Osteoblast (primary cell): ENCODE data around the gene NUBPL. TPM values are rescaled to one million over a fixed set of nuclear protein-coding genes. Genes with fewer than 3 reads are reported as not detected.

Experiments used
- DNase-seq: peaks from one replicate; pipeline ENCODE4 v3.0.0; 2011; ENCODE audit warnings: low spot score, mixed read lengths; ENCODE audit not compliant: insufficient read length; ENCODE audit errors: missing footprints
- H2AFZ ChIP-seq: 2 replicates; pipeline ENCODE4 v1.6.0; 2011; ENCODE audit warnings: mild to moderate bottlenecking, low read length
- H3K27ac ChIP-seq: 2 replicates; pipeline ENCODE4 v1.5.1; 2011; ENCODE audit warnings: mild to moderate bottlenecking, low read depth, low read length, moderate library complexity
- H3K27me3 ChIP-seq: 2 replicates; pipeline ENCODE4 v1.6.0; 2012; ENCODE audit warnings: mild to moderate bottlenecking, control low read depth, inconsistent platforms, low read length, moderate library complexity; ENCODE audit not compliant: insufficient read depth
- H3K36me3 ChIP-seq: 2 replicates; pipeline ENCODE4 v1.5.1; 2011; ENCODE audit warnings: mild to moderate bottlenecking, low read length, control low read depth, moderate library complexity; ENCODE audit not compliant: insufficient read depth
- H3K4me1 ChIP-seq: 2 replicates; pipeline ENCODE4 v1.5.1; 2011; ENCODE audit warnings: mild to moderate bottlenecking, low read length, control low read depth, moderate library complexity; ENCODE audit not compliant: insufficient read depth
- H3K4me2 ChIP-seq: 2 replicates; pipeline ENCODE4 v1.6.0; 2011; ENCODE audit warnings: mild to moderate bottlenecking, low read length; ENCODE audit not compliant: insufficient read depth
- H3K4me3 ChIP-seq: fragments of 200-600 bp; sonication (generic); 3 replicates; pipeline ENCODE4 v1.5.1; 2012; ENCODE audit warnings: mild to moderate bottlenecking, low read length, inconsistent platforms; ENCODE audit not compliant: insufficient read depth
- H3K79me2 ChIP-seq: 2 replicates; pipeline ENCODE4 v1.6.0; 2012; ENCODE audit warnings: mild to moderate bottlenecking, low read length, control low read depth, inconsistent platforms; ENCODE audit not compliant: insufficient read depth
- H3K9me3 ChIP-seq: 2 replicates; pipeline ENCODE4 v1.5.1; 2011; ENCODE audit warnings: low read depth, low read length, control low read depth
- H4K20me1 ChIP-seq: 2 replicates; pipeline ENCODE4 v1.6.0; 2012; ENCODE audit warnings: mild to moderate bottlenecking, low read length, control low read depth; ENCODE audit not compliant: insufficient read depth
- CTCF ChIP-seq: IDR thresholded peaks from 2 replicates; pipeline ENCODE4 v1.5.1; 2011; ENCODE audit warnings: mild to moderate bottlenecking, low read depth, low read length, moderate library complexity; ENCODE audit errors: extremely low read depth
- total RNA-seq: library from RNA; depleted of rRNA; stranded (reverse); fragments of >200 nt; gene quantifications from 2 replicates; pipeline ENCODE4 v1.2.3, GENCODE V29; 2012

Gene NUBPL
- total RNA-seq, 1 donor: 11.6 TPM

- no peak for DNase-seq
- no peaks in the 10 kb centered on the region for H3K79me2 ChIP-seq
- H3K9me3 ChIP-seq: no peaks in the 10 kb centered on the region
Observed at GRCh38 chr14:31687726-31688125, 126.5 kb downstream of the NUBPL start.

GRCh38 chr14:31690056-31690455 lies 128.9 kb downstream of the NUBPL start:
- Histone ChIP-seq H3K27ac (no peak overlapping the region), H3K79me2 (no peaks in the 10 kb centered on the region), H2AFZ (no peak overlapping the region), H3K9me3 (no peaks in the 10 kb centered on the region), H3K36me3 (no peaks in the 10 kb centered on the region), H3K27me3 (no peaks in the 10 kb centered on the region), H3K4me3 (no peak overlapping the region), H4K20me1 (peaks cover 3% of the 10 kb centered on the region), H3K4me2 (no peak overlapping the region), H3K4me1 (no peaks in the 10 kb centered on the region)
- TF ChIP-seq CTCF: no peak
- DNase-seq: no peak

More at GRCh38 chr14:31687726-31688125, 126.5 kb downstream of the NUBPL start:
- Histone ChIP-seq H3K27ac (no peak overlapping the region), H3K36me3 (no peaks in the 10 kb centered on the region), H4K20me1 (peaks cover 3% of the 10 kb centered on the region), H3K4me3 (no peak overlapping the region), H3K4me2 (no peak overlapping the region), H3K27me3 (no peaks in the 10 kb centered on the region), H2AFZ (no peak overlapping the region), H3K4me1 (no peaks in the 10 kb centered on the region)
- TF ChIP-seq CTCF: no peak

GRCh38 chr14:31692376-31692781 lies 131.2 kb downstream of the NUBPL start:
- H3K36me3 ChIP-seq: no peaks in the 10 kb centered on the region
- H3K27me3 ChIP-seq: no peaks in the 10 kb centered on the region
- no peak overlapping the region for H3K4me3 ChIP-seq
- no peak overlapping the region for H2AFZ ChIP-seq
- no peak overlapping the region for H3K27ac ChIP-seq
- H4K20me1 ChIP-seq: no peaks in the 10 kb centered on the region
- H3K79me2 ChIP-seq: no peaks in the 10 kb centered on the region
- H3K9me3 ChIP-seq: no peaks in the 10 kb centered on the region
- H3K4me2 ChIP-seq: peak overlapping the region; percentile 24
- H3K4me1 ChIP-seq: no peaks in the 10 kb centered on the region
- peak; percentile 80 for DNase-seq
- TF ChIP-seq CTCF: no peak

- no peaks in the 10 kb centered on the region for H3K4me1 ChIP-seq
- no peak for DNase-seq
- H3K79me2 ChIP-seq: no peaks in the 10 kb centered on the region
- no peaks in the 10 kb centered on the region for H3K9me3 ChIP-seq
- no peaks in the 10 kb centered on the region for H3K36me3 ChIP-seq
- TF ChIP-seq CTCF: no peak
- no peak overlapping the region for H3K27ac ChIP-seq
- H2AFZ ChIP-seq: no peak overlapping the region
- H3K4me3 ChIP-seq: no peak overlapping the region
- no peaks in the 10 kb centered on the region for H4K20me1 ChIP-seq
- H3K4me2 ChIP-seq: no peak overlapping the region
- no peaks in the 10 kb centered on the region for H3K27me3 ChIP-seq
Observed at GRCh38 chr14:31696378-31696777, 135.2 kb downstream of the NUBPL start.
